Stomach (tissue), 9 donors: Measurements from ENCODE around the gene D2HGDH. TPM values are rescaled to one million over a fixed set of nuclear protein-coding genes. Genes with fewer than 3 reads are reported as not detected.

Experiments
- DNase-seq, 2 donors: peaks; one replicate each; pipeline versions ENCODE4 v3.0.0 to v3.0.0-alpha.2; 2013 to 2019
- H3K27ac ChIP-seq, 5 donors: fragments of 200-600 bp in 4 of 5; sonication (generic) in 4 of 5; one replicate each; pipeline ENCODE4 v1.5.1; 2013 to 2019; ENCODE audit warnings: mild to moderate bottlenecking in 1 of 5, moderate library complexity in 1 of 5
- H3K27me3 ChIP-seq, 3 donors: fragments of 200-600 bp; sonication (generic); one replicate each; pipeline ENCODE4 v1.5.1; 2017 to 2019; ENCODE audit warnings: mixed run types in 1 of 3
- H3K36me3 ChIP-seq, 4 donors: fragments of 200-600 bp; sonication (generic); 1 replicate in 3 of 4; 2 replicates in 1 of 4; pipeline ENCODE4 v1.5.1; 2016 to 2019
- H3K4me1 ChIP-seq, 4 donors: fragments of 200-600 bp; sonication (generic); one replicate each; pipeline ENCODE4 v1.5.1; 2016 to 2019
- H3K4me3 ChIP-seq, 4 donors: fragments of 200-600 bp; sonication (generic) in 3 of 4; one replicate each; pipeline ENCODE4 v1.5.1; 2016 to 2019; ENCODE audit warnings: mild to moderate bottlenecking in 1 of 4
- H3K9me3 ChIP-seq, 4 donors: fragments of 200-600 bp; sonication (generic); one replicate each; pipeline ENCODE4 v1.5.1; 2016 to 2019
- CTCF ChIP-seq, 7 experiments: fragments of 450-650 bp in 4 of 7; fragments of 200-600 bp in 3 of 7; sonication (generic) in 3 of 7; IDR thresholded peaks; one replicate each; pipeline ENCODE4 v1.5.1; 2016 to 2019; ENCODE audit warnings: antibody characterized with exemption in 7 of 7, control low read depth in 2 of 7, mild to moderate bottlenecking in 1 of 7
- EP300 ChIP-seq: sonication (generic); formaldehyde crosslinking; IDR thresholded peaks from one replicate; pipeline ENCODE4 v1.6.1; 2017; ENCODE audit warnings: antibody characterized with exemption
- POLR2A ChIP-seq, 4 donors: fragments of 450-650 bp; IDR thresholded peaks; one replicate each; pipeline ENCODE4 v1.6.1; 2016; ENCODE audit warnings: antibody characterized with exemption in 4 of 4, control low read depth in 2 of 4, mild to moderate bottlenecking in 1 of 4, moderate library complexity in 1 of 4
- POLR2AphosphoS5 ChIP-seq, 3 donors: sonication (generic); formaldehyde crosslinking; IDR thresholded peaks; one replicate each; pipeline ENCODE4 v1.6.1; 2016; ENCODE audit warnings: antibody characterized with exemption in 3 of 3
- WGBS, 5 donors: extraction: QIAGEN DNeasy Blood & Tissue Kit in 3 of 5; methylation state at CpG; one replicate each; pipeline versions ENCODE4 v1.1.5 to v1.1.7; 2013 to 2018; 5-methylcytosine and 5-hydroxymethylcytosine counted together
- intact Hi-C: fragments of 100-400 bp; cut with DNase I; formaldehyde crosslinking; loops from one replicate; pipeline ENCODE4 v1.15.1; 2023; ENCODE audit warnings: low total_unique reads
- polyA plus RNA-seq, 3 donors: library from polyadenylated mRNA; stranded (reverse); fragments of 200-250 nt; gene quantifications; one replicate each; pipeline ENCODE4 v1.2.3, GENCODE V29; 2013
- total RNA-seq, 5 donors: library from RNA; depleted of rRNA; stranded (reverse); fragments of >200 nt; gene quantifications; one replicate each; pipeline versions ENCODE4 v1.1.0 to v1.2.3, GENCODE V29; 2014 to 2016
- donor health status: healthy with polysubstance abuse.
- donor health status: Bipolar disorder and iron deficiency.
- donor health status: healthy.

D2HGDH gene
- total and polyA plus RNA-seq, 8 donors, result 17.3 to 369 (median 27.9) TPM

GRCh38 chr2:241771286-241772062 lies 37.0 kb downstream of the D2HGDH start:
- intact Hi-C loops, result no loop called here
- Histone ChIP-seq H3K36me3 (peaks cover 0 to 17% (median 13%) of the 10 kb centered on the region in 4 donors), H3K4me1 (peaks cover 4 to 36% (median 30%) of the 10 kb centered on the region in 4 donors), H3K9me3 (no peaks in the 10 kb centered on the region), H3K27me3 (peaks cover 0 to 60% (median 25%) of the 10 kb centered on the region in 3 donors), H3K4me3 (no peak overlapping the region), H3K27ac (peak overlapping the region in 1 of 5 donors; percentile 4)
- TF ChIP-seq POLR2AphosphoS5 (IDR thresholded peaks at IDR 0.05), result no peak
- no peak for TF ChIP-seq CTCF (IDR thresholded peaks at IDR 0.05)
- no peak for TF ChIP-seq POLR2A (IDR thresholded peaks at IDR 0.05)
- no peak for TF ChIP-seq EP300
- WGBS, 5 donors, result 58 to 71% (median 60%) methylated on average over 35 to 38 of the region's 38 CpGs
- DNase-seq, result peak in 1 of 2 donors; percentile 69

GRCh38 chr2:241772063-241772499 lies 37.7 kb downstream of the D2HGDH start:
- Histone ChIP-seq H3K9me3 (no peaks in the 10 kb centered on the region), H3K4me1 (peaks cover 4 to 36% (median 30%) of the 10 kb centered on the region in 4 donors), H3K4me3 (no peak overlapping the region), H3K36me3 (peaks cover 0 to 17% (median 13%) of the 10 kb centered on the region in 4 donors), H3K27ac (peak overlapping the region in 1 of 5 donors; percentile 4), H3K27me3 (peaks cover 0 to 66% (median 31%) of the 10 kb centered on the region in 3 donors)
- TF ChIP-seq POLR2AphosphoS5 (IDR thresholded peaks at IDR 0.05), result no peak
- TF ChIP-seq CTCF (IDR thresholded peaks at IDR 0.05), result no peak
- TF ChIP-seq POLR2A (IDR thresholded peaks at IDR 0.05), result no peak
- TF ChIP-seq EP300, result no peak
- DNase-seq, result no peak
- intact Hi-C loops, result no loop called here
- 21 to 43% (median 28%) methylated on average over 9 of the region's 9 CpGs for WGBS, 5 donors

- Histone ChIP-seq H3K27me3 (peaks cover 0 to 78% (median 33%) of the 10 kb centered on the region in 3 donors), H3K36me3 (peaks cover 0 to 4% (median under 1%) of the 10 kb centered on the region in 4 donors), H3K9me3 (no peaks in the 10 kb centered on the region), H3K4me3 (no peak overlapping the region), H3K27ac (no peak overlapping the region), H3K4me1 (peaks cover 4 to 36% (median 30%) of the 10 kb centered on the region in 4 donors)
- 32 to 61% (median 42%) methylated on average over 18 to 29 of the region's 29 CpGs for WGBS, 5 donors
- intact Hi-C loops, result no loop called here
- no peak for TF ChIP-seq POLR2AphosphoS5 (IDR thresholded peaks at IDR 0.05)
- TF ChIP-seq CTCF (IDR thresholded peaks at IDR 0.05), result no peak
- TF ChIP-seq POLR2A (IDR thresholded peaks at IDR 0.05), result no peak
- no peak for TF ChIP-seq EP300
- DNase-seq, result peak in 1 of 2 donors; percentile 66
These were observed 39.3 kb downstream of the D2HGDH start for GRCh38 chr2:241773511-241774418.
